HK-2 (cell line): ENCODE data around the gene ZSWIM8.
"Not testable (repeated sequence)": the region's sequence is repeated elsewhere in the genome, so short reads cannot be mapped to it uniquely, and the experiment has no call there.

ENCODE experiments used
- DNase-seq: peaks from one replicate; pipeline ENCODE4 v3.0.0-alpha.2; 2018; ENCODE audit not compliant: unreplicated experiment

The ZSWIM8 gene

DNA sequence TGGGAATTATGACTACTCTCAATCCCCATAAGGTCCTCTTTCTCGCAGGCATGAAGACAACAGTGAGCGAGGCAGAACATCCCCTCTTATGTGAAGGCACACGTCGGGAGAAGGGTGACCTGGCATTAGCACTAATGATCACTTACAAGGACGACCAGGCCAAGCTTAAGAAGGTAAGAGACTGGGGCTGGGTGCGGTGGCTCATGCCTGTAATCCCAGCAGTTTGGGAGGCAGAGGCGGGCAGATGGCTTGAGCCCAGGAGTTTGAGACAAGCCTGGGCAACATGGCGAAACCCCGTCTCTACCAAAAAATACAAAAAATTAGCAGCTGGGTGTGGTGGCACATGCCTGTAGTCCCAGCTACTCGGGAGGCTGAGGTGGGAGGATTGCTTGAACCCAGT is 10.1 kb downstream of the ZSWIM8 start:
- not testable (repeated sequence) for DNase-seq

DNA sequence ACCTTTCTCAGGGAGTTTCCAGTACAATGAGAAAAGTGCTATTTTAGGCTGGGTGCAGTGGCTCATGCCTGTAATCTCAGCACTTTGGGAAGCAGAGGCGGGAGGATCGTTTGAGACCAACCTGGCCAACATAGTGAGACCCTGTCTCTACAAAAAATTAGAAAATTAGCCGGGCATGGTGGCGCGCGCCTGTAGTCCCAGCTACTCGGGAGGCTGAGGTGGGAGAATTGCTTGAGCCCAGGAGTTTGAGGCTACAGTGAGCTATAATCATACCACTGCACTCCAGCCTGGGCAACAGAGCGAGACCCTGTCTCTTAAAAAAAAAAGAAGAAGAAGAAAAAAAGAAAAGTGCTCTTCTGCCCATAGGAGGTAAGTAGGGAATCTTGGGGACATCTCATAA is 10.6 kb downstream of the ZSWIM8 start:
- not testable (repeated sequence) for DNase-seq

DNA sequence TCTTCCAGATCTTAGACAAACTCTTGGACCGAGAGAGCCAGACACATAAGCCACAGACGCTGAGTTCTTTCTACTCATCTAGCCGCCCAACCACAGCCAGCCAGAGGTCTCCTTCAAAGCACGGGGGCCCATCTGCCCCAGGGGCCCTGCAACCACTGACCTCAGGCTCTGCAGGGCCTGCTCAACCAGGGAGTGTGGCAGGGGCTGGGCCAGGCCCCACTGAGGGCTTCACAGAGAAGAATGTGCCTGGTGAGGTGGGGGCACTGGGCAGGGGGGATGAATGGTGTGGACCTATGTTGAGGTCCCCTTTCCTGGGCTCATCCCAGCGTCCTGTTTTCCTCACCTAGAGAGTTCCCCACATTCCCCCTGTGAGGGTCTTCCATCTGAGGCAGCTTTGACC is 11.4 kb downstream of the ZSWIM8 start:
- no peak for DNase-seq

GRCh38 chr10:73797324-73798025 is 12.1 kb downstream of the ZSWIM8 start:
- no peak for DNase-seq

DNA sequence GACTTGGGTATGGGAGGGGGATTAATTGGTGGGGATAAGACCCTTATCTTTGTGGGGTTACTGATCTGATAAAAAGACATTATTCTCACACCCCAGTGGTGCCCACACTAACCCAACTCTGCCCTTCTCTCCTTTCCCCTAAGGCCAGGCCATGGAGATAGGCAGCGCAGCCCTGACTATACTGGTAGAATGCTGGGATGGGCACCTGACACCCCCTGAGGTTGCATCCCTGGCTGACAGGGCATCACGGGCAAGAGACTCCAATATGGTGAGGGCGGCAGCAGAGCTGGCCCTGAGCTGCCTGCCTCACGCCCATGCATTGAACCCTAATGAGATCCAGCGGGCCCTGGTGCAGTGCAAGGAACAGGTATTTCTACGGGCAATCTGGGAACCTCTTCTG is 12.7 kb downstream of the ZSWIM8 start:
- DNase-seq, result no peak

DNA sequence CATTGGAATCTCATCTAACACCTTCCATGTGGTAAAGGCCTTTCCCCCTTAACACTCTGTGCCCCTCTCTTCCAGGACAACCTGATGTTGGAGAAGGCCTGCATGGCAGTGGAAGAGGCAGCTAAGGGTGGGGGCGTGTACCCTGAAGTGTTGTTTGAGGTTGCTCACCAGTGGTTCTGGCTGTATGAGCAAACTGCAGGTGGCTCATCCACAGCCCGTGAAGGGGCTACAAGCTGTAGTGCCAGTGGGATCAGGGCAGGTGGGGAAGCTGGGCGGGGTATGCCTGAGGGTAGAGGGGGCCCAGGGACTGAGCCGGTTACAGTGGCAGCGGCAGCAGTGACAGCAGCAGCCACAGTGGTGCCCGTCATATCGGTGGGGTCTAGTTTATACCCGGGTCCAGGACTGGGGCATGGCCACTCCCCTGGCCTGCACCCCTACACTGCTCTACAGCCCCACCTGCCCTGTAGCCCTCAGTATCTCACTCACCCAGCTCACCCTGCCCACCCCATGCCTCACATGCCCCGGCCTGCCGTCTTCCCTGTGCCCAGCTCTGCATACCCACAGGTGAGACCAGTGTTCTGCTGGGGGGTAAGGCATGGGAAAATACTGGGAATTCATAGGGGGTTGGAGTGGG is 13.6 kb downstream of the ZSWIM8 start:
- DNase-seq, result no peak

GRCh38 chr10:73799899-73800559 is 14.6 kb downstream of the ZSWIM8 start:
- no peak for DNase-seq

GRCh38 chr10:73800560-73801252 is 15.3 kb downstream of the ZSWIM8 start:
- DNase-seq, result no peak

DNA sequence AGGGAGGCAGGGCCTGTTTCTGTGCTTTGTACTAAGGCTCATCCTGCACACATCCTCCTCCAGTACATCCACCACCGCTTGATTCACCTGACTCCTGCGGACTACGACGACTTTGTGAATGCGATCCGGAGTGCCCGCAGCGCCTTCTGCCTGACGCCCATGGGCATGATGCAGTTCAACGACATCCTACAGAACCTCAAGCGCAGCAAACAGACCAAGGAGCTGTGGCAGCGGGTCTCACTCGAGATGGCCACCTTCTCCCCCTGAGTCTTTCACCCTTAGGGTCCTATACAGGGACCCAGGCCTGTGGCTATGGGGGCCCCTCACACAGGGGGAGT is 15.8 kb downstream of the ZSWIM8 start:
- DNase-seq, result no peak

DNA sequence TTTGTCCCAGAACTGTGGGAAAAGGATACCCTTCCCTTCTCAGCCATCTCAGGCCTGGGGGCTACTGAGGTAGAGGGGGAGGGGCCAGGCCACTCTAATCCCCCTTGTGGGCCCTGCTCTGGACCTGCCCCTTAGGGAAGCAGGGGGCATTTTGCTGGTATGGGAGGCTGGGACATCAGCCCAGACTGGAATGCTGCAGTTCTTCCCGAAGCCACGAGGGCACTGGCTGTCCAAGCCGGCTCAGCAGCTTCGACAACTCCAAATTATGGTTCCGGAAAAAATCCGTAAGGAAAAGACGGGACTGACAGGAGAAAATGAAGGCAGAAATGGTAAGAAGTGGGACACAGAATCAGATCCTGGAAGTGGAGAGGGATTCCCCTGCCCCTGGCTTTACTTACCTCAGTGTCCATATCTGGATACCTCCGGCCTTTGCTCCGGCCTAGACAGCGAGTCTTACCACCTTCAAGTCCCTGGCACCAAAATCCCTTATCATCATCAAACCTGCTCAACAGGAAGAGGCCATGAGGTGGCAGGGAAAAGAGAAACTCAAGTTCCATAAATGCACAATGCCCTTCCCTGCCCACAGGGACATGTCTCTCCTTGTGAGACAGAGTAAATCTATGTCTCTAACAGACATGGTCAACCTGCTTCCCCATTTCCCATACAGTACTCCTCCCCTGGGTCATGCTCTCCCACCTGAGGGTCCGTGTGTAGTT is 17.0 kb downstream of the ZSWIM8 start:
- DNase-seq, result no peak

- no peak for DNase-seq
Measured at GRCh38 chr10:73803680-73804286, 18.4 kb downstream of the ZSWIM8 start.

DNA sequence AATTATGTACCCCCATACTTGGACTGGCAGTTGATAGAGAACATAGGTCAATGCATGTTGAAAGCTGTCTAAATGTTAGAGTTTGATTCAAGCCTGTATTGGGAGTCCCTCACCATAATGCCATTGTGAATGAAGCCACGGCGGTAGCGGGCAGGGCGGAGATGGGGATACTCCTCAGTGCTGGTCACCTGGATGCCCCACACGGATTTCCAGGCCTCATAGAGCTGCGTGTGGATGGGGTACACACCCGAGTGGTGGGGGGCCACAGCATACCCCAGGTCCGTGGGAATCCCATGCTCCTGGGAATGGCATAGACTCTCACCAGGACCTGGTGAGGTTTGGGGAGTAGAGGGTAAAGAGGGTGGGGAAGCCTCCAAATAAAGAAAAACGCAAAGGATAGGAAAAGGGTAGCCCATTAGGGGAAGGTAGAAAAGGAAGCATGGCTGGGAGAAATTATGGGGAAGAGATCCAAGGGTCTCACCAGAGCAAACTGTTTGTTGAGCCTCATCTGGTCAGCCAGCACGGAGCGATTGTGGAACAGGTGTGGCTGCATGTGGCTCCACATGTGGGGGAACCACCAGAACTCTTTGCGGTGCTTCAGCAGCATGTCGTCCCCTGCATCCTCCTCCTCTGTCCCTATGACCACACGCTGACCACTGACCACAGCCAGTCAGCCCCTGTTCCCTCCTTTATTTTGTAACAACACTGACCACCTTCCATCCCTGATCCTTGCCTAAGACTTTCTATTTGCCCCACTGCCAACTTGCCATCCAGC is 21.0 kb downstream of the ZSWIM8 start:
- DNase-seq, result no peak

DNA sequence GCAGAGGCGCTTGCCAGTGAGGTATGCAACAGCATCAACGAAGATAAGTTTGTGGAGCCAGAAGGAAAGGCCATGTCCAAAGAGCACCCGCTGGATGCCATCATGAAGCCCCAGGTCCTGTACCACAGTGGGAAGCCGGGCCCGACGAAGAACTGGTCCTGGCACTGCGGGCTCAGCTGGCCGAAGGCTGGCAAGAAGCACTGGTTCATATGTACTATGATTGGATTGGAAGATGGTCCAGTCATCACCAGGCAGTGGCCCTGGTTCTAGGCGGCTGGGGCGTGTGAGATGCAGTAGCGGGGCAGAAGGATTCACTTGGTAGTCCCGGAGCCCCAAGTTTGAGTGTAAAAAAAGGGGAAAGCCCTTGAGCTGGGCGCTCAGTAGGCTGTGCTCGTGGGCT is 22.1 kb downstream of the ZSWIM8 start:
- no peak for DNase-seq

- DNase-seq, result no peak
Measured at GRCh38 chr10:73808021-73808815, 22.8 kb downstream of the ZSWIM8 start.

GRCh38 chr10:73809061-73809818 is 23.8 kb downstream of the ZSWIM8 start:
- DNase-seq, result no peak

GRCh38 chr10:73810358-73810734 is 24.9 kb downstream of the ZSWIM8 start:
- no peak for DNase-seq

- peak; percentile 56 for DNase-seq
Measured at GRCh38 chr10:73810735-73811465, 25.5 kb downstream of the ZSWIM8 start.

- no peak for DNase-seq
Measured at GRCh38 chr10:73812657-73813056, 27.3 kb downstream of the ZSWIM8 start.

- DNase-seq, result no peak
Measured at GRCh38 chr10:73813333-73813732, 27.9 kb downstream of the ZSWIM8 start.
